ENCODE data around the gene PNPT1.

DNA sequence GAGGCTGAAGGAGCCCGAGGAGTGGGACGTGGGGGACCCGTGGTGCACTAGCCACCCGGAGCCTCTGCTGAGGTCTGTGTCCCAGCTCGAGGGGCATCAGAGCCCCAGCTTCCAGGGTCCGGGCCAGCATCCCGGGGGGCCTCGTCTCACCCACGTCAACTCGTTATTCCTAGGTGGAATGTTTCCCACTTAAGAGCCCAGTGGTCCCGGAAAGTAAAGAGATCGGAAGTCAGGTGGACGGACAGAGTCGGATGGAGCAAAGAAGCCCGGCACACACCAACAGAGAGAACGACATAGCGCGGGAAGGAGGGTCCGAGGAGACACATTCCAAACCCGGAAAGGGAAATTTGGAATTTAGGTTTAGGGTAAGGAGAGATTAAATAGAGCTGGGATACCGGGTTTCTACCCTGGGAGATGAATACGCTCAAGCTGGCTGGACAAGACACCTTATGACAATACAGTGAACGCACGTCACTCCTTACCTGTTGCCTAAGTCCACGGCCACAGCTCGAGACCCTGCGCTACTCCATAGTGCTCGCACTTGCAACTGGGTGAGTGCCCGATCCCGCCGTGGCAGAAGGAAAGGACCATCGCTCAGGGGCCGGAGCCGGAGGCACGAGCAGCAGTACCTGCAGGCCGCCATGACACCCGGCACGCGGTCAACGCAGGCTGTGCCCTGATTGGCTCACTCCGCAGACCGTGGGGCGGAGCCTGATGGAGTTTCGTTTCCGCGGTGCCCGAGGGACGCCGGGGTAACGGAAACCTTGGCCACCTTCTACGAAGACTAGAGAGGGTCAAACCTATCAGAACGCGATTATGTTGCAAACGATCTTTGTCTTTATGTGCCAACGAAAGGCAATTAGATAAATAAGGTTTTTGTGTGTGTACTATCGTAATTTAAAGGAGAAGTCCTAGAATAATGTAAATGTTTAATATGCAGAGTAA lies at the start of gene PNPT1:
- TF ChIP-seq, protein P1, sequence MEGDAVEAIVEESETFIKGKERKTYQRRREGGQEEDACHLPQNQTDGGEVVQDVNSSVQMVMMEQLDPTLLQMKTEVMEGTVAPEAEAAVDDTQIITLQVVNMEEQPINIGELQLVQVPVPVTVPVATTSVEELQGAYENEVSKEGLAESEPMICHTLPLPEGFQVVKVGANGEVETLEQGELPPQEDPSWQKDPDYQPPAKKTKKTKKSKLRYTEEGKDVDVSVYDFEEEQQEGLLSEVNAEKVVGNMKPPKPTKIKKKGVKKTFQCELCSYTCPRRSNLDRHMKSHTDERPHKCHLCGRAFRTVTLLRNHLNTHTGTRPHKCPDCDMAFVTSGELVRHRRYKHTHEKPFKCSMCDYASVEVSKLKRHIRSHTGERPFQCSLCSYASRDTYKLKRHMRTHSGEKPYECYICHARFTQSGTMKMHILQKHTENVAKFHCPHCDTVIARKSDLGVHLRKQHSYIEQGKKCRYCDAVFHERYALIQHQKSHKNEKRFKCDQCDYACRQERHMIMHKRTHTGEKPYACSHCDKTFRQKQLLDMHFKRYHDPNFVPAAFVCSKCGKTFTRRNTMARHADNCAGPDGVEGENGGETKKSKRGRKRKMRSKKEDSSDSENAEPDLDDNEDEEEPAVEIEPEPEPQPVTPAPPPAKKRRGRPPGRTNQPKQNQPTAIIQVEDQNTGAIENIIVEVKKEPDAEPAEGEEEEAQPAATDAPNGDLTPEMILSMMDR (conservative IDR thresholded peaks at IDR 0.05): no peak
- TF ChIP-seq ZFX (IDR thresholded peaks at IDR 0.05): no peak

Measured in C4-2B (cell line).